Fibroblast of gingiva (primary cell): ENCODE results near the gene RAB33B.
A peak's percentile ranks its signal among the peaks of the same experiment; 100 is the strongest.

Experiments
- DNase-seq: peaks from one replicate; pipeline ENCODE4 v3.0.0-alpha.2; 2011; ENCODE audit warnings: low read depth

RAB33B gene

GRCh38 chr4:139508581-139509237, 54.8 kb downstream of the RAB33B start:
- DNase-seq, result no peak

GRCh38 chr4:139509727-139510410, 55.9 kb downstream of the RAB33B start:
- DNase-seq, result no peak

GRCh38 chr4:139511320-139511719, 57.4 kb downstream of the RAB33B start:
- DNase-seq, result no peak

GRCh38 chr4:139514382-139515059, 60.6 kb downstream of the RAB33B start:
- no peak for DNase-seq

GRCh38 chr4:139515531-139515958, 61.6 kb downstream of the RAB33B start:
- DNase-seq, result peak; percentile 55

GRCh38 chr4:139521754-139522401, 68.0 kb downstream of the RAB33B start:
- no peak for DNase-seq

- no peak for DNase-seq
These were observed 68.5 kb downstream of the RAB33B start for GRCh38 chr4:139522457-139522856.

- DNase-seq, result no peak
These were observed 69.2 kb downstream of the RAB33B start for GRCh38 chr4:139523076-139523475.

GRCh38 chr4:139524062-139524631, 70.2 kb downstream of the RAB33B start:
- no peak for DNase-seq

GRCh38 chr4:139525414-139525813, 71.5 kb downstream of the RAB33B start:
- no peak for DNase-seq
